HG03571 (cell line): ENCODE results near the gene PRKAG2.
"Not testable (repeated sequence)": the region's sequence is repeated elsewhere in the genome, so short reads cannot be mapped to it uniquely, and the experiment has no call there.

ENCODE experiments used
- ATAC-seq: cut with Tn5 transposase; IDR thresholded peaks from one replicate; pipeline ENCODE4 v1.9.1; 2021; ENCODE audit not compliant: unreplicated experiment

Gene PRKAG2

DNA sequence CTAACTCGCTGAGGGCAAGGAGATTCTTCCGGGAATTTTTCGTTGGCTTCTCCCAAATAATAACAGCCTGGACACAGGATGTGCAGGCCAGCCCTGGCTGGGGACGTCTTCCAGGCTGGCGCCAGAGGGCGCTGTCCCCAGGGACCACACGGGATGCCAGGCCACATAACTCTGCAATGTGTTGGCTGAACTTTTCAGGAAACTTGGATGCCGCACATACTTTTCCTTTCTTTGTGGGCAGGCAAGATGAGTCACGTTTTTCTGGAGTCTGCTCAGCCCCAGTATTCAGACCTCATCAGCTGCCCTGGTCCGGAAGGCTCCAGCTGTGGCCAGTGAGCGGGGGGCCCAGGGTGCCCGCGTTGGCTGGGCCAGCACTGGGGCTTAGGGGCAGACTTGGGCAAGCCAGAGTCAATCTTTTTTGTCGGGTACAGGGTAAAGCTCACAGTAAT is 122.7 kb downstream of the PRKAG2 start:
- no peak for ATAC-seq

DNA sequence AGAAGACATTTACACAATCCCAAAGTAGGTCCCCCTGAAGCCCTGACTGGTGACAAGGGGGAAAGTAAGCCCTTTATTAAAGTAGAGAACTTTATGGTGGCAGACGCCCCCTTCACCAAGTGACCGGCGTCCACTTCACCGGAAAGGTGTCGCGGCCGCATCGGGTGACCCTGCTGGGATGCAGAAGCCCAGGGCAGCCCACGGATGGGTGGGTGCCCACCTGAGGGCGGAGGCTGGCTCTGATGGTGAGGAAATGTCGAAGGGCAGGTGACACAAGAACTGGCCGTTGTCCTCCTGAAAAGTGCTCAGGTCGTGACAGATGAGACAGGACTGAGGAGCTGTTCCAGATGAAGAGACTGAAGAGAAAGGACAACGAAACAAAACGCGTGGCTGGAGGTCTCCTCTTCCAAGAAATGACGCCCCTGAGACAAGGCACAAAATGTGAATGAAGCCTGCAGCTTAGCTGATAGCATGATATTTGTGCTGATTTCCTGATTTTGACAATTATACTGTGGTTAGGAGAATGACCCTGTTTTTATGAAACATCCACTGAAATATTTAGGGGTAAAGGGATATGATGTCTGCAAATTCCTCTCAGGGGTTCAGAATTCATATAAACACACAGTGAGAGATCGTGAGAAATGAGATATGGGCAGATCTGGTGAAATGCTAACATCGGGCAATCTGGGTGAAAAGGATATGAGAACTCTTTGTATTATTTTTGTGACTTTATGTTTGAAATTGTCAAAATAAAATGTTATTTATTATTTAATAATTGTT is 123.9 kb downstream of the PRKAG2 start:
- ATAC-seq, result no peak

DNA sequence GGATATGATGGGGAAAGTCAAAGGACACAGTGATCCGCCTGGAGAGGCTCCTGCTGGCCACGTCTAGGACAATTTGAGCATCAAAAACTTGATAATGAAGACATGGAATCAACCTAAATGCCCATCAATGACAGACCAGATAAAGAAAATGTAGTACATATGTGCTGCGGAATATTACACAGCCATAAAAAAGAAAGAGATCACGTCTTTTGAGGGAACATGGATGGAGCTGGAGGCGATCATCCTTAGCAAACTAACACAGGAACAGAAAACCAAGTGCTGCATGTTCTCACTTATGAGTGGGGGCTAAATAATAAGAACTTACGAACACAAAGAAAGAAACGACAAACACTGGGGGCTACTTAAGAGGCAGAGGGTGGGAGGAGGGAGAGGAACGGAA is 124.9 kb downstream of the PRKAG2 start:
- ATAC-seq, result no peak

DNA sequence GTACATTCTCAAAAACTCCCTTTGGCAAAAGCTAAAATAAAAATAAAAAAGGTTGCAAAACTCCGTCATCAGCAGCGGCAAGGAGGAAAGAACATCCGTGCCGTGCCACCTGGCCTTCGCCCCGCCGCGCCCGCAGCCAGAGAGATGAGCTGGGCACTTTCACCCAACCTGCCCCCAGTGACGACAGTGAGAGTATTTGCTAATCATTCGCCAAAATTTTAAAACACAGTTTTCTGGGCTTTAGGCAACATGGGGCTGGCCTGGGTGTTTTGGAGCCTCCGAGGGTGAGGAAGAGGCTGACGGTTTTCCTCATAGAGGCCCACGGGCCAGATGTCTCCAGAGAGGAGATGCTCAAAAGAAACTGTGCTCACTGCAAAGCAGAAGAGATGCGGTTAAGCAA is 128.2 kb downstream of the PRKAG2 start:
- ATAC-seq, result no peak

DNA sequence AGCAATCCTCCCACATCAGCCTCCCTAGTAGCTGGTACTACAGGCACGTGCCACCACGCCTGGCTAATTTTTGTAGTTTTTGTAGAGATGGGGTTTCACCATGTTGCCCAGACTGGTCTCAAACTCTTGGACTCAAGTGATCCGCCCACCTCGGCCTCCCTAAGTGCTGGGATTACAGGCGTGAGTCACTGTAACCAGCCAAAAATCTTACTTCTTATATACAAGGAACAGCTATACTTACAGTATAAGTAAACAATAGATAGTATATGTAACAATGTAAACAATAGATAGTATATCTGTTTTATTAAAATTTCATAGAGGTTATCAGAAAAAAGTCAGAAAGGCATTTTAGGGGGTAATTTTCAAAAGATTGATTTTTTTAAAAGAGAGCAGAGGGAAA is 128.9 kb downstream of the PRKAG2 start:
- not testable (repeated sequence) for ATAC-seq

DNA sequence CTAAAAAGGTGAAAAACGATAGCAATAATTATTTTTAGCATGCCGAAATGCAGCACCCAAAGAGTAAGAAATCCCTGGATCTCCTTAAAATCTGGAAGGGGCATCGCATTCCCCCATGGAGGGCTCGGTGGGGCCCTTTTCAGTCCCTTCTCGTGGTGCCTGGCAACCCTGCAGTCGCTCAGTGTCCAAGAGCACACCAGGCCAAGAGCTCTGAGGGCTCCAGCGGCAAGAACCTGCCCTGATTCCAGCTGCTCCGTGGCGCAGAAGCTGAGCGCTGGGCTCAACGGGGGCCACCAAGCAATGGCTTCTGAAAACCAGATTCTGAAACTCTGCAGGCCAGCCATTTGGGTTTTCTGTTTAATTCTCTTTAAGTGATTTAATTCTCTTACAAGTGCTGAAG is 131.2 kb downstream of the PRKAG2 start:
- ATAC-seq, result no peak

DNA sequence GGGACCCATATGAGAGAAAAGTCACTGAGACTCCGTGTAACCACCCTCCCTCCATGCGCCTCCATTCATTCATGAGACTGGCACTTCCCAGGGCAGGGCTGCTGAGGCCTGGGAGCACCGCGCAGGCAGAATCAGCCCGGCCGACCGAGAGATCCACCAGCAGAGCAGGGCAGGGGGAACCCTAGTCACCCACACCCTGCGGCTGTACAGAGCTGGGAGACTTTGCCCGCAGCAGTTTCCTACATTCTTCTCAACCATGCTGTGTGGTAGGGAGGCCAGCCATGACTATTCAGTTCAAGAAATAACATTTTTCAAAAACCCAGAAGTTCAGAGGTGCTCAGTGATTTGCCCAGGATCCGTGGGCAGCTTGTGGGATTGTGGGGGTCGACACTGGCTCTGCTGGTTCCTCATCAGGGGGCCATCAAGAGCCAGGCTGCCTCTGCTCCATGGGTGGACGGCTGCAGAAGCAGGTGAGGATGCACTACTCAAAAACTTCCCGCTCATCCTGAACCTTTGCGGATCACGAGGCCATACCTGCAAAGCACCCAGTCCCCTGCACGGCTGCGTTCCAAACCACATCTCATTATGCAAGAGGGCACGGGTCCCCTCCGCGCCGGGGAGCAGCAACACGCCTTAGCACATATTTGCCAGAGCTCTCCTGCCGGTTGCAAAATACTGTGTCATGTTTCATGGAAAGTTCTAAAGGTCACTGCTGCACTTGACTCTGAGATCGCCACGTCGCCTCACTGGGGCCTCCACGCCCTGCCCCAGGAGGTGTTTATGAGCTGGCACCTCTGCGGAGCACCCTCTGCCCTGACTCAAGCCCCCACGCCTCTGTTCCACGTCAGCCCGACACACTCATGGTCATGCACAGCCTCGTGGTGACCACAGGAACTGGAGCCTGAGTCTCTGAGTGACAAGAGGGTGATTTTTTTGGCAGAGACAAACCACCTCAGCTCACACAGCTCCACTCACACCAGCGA is 132.0 kb downstream of the PRKAG2 start:
- ATAC-seq, result no peak

DNA sequence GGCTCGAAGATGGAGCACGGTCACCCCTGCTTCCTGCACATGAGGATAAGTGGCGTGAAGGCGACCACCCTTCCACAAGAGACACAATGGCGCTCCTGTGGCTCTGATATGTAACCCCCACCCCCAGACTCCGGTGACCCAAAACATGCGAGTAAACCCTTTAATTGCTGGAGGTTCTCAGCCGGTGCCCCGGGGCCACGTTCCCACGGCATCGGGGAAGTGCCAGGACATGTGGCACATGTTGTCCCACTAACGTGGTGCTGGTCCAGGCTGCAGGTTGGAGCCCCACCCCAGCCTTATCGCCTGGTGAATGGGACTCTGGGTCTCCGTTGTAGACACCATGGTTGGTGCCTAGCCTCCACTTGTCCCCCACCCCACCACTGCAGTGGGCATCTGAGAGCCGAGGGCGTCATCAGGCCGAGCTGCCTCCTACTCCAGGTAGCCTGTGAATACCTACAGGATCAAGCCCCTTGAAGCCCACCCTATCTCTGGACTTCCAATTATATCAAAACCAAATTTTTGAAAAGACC is 132.8 kb downstream of the PRKAG2 start:
- no peak for ATAC-seq

DNA sequence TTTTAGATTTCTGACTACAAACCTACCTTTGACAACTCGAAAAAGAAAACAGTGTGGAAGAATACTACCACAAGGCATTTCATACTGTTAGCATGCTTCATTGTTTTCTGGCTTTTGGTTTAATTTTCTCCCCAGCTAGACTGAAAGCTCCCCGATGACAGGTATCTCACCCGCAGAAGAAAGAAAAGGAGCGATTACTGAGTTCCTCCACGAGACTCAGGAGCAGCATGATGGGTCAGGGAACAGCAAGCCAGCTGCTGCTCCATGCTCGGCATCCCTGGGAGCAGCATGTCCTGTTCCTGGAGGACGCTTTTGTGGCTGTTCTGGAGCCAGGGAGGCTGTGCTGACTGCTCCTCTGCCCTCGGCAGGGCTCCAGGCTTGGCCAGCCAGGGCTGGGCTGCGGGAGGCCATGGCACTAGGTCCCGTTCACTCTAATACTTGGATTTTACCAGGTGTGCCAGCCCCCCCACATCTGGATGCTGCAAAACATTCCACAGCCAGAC is 133.4 kb downstream of the PRKAG2 start:
- no peak for ATAC-seq

DNA sequence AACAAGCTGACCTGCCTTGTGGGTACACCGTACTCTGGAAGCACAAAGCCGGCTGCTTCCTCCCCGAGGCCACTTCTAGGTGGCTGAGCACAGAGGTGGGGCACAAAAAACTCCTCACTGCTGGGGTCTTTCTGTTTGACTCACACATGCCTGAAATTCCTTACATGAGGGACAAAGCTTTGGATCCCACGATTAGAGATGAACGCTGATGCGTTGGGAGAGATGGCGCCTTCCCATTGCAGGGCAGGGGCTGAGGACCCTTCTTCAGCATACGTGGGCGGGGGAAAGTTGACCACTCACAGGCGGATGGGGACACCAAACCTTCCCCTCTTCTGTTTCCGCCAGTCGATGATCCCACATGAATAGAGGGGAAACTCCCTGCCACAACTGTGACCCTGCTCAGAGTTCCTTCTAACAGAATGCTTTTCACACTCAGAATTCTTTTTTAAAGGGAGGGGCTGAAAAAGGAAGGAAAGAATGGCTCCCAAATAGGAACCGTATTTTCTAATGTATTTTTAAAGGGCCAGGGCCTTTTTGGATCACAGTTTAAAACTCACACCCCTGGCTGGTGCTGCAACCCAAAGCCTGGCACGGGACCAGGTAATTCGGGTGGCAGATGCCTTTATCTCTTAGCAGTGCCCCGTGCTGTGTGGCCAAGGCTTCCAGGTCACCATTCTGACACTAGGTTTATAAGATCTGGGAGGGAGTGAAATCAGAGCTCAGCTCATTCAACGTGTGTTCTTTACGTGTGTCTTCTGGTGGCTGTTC is 134.0 kb downstream of the PRKAG2 start:
- ATAC-seq, result no peak

DNA sequence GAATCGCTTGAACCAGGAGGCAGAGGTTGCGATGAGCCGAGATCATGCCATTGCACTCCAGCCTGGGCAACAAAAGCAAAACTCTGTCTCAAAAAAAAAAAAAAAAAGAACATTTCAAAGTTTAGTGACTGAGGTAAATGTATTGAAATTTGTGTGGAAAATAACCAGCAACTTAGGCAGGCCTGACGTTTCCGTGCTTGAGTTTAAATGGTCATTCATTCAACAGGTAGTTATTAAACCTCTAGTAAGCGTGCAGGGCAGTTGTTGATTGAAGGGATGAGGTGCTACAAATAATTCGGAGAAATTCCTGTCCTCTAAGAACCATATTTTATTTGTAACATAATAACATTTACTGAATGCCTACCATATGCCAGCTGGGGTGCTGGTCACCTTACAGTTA is 135.3 kb downstream of the PRKAG2 start:
- no peak for ATAC-seq

DNA sequence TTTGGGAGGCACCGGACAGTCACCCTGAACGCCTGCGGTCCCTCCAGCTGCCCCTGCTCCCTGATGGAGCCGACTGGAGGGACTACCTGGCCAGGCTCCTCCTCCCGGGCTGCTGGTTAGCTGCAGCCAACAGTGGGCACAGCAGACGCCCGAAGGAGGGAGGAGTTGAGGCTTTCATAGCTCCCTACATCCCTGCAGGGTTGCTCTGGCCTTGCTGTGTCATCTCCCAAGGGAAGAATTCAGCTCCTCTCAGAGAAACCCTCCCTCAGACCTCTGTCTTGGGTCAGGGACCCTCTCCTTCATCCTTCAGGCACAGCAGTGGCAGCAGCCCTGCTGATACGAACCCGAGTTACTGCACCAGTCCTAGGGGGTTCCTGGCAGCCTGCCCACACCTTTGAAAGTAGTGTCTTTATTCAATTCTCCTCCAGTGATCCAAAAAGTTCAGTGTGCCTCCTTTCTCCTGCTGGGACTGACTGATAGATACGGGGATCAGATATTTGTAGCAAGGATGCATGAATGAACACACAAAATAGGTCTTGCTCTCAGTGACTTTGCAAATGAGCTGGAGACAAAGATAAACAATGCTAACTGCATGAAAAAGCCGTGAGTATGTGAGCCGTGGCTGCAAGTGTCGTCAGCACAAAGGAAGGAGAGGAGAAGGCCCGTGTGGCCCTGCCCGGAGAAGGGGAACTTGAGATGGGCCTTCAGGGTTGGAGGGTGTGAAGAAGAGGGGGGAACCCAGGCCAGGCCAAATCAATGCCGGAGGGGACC is 136.6 kb downstream of the PRKAG2 start:
- ATAC-seq, result no peak

DNA sequence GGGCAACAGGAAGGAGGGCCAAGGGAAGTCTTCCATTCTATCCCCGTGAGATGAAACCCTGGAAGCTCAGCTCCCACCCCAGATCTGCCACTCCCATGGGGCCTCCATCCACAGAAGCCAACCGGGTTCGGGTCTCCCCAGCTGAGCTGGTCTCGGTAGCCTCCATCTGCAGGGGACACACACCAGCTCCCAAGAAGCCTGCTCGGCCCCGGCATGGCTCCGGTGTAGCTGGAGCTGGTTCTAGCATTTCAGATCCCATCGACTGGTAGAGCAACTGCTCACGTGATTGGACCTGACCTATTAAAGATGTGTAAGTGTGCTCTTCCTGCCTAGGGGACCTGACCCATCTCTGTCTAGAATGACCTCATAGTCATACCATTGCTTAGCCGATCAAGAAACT is 138.0 kb downstream of the PRKAG2 start:
- ATAC-seq, result no peak

DNA sequence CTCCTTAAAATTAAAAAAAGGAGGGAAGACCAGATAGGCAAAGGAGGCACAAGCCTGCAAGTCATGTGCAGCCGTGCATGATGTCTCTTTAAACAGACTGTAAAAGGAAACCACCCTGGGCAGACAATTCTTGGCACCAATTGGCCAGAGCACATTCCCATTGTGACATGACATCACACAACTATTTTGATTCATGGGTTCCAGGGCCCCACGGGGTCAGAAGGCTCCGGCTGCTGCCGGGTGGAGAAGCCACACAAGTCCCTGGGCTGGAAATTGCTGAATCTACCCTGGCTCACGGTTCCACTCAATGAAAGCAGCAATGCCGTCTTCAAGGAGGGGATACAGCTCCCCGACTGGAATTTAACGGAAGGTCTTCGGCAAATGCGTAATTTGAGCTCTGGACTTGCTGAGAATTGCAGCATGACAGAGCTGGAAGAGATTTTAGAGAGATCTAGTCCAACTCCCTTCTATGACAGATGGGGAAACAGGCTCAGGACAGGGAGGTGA is 140.5 kb downstream of the PRKAG2 start:
- no peak for ATAC-seq

DNA sequence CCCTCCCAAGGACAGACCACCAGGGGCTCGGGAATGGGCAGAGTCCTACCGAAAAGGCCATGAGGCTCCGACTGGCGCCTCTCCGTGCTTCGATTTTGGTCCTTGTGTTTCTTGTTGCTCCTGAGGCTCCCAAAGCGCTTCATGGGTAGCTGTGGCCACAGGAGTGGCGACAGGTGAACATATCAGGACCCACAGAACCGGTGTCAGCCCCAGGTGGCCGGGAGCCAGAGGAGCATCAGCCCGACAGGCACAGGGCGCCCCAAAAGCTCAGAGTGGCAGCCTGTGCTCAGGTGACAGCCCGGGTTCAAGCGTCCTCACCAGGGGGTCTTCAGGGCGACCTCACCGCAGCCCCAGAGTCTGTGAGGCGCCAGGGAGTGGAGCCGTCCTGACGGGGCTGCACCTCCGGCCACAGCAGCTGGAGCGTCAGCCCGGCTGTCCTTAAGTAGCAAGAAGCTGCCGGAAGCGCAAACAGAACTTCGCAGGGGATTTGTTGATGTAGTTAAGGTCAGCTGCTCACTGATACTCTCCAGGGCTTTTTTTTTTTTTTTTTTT is 141.0 kb downstream of the PRKAG2 start:
- no peak for ATAC-seq

DNA sequence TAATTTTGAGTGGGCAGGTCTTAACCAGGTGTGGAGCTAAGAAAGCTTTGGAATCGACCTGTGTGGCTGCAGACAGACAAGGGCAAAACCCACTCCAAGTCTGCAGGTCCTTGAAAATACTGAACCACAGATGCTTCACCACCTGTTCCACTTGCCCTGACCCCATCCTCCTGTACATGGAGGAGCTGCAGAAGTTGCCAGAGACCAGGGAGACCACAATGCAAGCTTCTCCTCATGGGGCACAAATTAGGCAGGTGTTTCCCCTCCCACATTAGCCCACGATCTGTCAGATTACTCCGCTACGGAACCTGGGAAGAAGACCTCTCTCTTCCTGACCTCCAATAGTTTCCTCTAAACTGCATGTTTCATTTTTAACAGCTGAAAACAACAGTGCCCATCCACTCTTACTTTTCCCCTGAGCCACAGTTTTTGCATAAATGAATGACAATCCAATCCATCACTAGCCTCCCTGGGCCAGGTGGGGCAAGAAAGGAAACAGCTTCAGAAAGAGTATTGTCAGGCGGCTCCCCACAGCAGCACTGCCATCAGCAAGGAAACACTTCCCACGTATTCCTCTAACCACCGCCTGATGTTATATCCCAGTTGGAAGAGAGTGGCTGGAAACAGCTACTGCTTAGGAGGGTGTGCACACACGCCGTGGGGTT is 141.6 kb downstream of the PRKAG2 start:
- no peak for ATAC-seq

DNA sequence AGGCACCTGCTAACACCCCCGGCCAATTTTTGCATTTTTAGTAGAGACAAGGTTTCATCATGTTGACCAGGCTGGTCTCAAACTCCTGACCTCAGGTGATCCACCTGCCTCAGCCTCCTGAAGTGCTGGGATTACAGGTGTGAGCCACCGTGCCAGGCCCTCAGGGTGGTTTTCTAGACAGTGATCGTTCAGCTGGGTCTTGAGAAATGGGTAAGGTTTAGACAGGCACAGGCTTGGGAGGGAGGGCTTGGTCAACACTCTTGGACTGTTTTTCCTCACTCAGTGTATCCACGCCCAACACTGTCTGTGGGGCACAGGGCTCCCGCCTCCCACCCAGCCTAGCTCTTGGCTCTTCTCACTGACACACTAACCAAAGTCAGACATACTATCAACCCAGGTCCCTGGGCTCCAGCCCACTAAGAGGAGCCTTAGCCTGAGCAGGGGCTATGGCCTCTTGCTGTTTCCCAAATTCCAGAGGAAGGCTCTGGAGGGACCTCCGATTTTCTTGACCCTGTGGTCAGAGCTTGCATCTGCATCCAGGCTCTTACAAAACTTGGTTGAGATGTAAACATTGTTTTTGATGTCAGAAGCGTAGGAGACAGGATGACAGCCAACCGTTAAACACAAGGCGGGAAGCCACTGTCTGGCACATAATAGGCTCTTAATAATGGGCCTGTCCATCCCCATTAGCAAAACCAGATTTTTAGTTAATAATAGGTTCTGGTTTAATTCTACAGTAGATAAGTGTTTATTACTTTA is 143.9 kb downstream of the PRKAG2 start:
- ATAC-seq, result no peak

DNA sequence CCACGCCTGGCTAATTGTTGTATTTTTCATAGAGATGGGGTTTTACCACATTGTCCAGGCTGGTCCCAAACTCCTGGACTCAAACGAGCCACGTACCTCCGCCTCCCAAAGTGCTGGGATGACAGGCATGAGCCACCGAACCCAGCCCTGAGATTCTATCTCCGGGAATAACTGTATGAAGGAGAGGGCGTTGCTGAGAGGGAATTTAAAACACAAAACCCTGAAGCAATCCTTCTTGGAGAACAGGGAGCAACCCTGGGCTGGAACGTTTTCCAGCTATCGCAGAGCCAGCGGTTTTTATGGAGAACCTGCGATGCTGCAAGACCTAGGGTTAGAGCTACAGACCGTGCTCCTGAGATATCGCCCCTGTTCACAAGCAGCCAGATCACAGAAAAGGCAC is 144.6 kb downstream of the PRKAG2 start:
- no peak for ATAC-seq
